ENCODE measurements around the gene CGN.

Gene CGN, protein sequence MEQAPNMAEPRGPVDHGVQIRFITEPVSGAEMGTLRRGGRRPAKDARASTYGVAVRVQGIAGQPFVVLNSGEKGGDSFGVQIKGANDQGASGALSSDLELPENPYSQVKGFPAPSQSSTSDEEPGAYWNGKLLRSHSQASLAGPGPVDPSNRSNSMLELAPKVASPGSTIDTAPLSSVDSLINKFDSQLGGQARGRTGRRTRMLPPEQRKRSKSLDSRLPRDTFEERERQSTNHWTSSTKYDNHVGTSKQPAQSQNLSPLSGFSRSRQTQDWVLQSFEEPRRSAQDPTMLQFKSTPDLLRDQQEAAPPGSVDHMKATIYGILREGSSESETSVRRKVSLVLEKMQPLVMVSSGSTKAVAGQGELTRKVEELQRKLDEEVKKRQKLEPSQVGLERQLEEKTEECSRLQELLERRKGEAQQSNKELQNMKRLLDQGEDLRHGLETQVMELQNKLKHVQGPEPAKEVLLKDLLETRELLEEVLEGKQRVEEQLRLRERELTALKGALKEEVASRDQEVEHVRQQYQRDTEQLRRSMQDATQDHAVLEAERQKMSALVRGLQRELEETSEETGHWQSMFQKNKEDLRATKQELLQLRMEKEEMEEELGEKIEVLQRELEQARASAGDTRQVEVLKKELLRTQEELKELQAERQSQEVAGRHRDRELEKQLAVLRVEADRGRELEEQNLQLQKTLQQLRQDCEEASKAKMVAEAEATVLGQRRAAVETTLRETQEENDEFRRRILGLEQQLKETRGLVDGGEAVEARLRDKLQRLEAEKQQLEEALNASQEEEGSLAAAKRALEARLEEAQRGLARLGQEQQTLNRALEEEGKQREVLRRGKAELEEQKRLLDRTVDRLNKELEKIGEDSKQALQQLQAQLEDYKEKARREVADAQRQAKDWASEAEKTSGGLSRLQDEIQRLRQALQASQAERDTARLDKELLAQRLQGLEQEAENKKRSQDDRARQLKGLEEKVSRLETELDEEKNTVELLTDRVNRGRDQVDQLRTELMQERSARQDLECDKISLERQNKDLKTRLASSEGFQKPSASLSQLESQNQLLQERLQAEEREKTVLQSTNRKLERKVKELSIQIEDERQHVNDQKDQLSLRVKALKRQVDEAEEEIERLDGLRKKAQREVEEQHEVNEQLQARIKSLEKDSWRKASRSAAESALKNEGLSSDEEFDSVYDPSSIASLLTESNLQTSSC

DNA sequence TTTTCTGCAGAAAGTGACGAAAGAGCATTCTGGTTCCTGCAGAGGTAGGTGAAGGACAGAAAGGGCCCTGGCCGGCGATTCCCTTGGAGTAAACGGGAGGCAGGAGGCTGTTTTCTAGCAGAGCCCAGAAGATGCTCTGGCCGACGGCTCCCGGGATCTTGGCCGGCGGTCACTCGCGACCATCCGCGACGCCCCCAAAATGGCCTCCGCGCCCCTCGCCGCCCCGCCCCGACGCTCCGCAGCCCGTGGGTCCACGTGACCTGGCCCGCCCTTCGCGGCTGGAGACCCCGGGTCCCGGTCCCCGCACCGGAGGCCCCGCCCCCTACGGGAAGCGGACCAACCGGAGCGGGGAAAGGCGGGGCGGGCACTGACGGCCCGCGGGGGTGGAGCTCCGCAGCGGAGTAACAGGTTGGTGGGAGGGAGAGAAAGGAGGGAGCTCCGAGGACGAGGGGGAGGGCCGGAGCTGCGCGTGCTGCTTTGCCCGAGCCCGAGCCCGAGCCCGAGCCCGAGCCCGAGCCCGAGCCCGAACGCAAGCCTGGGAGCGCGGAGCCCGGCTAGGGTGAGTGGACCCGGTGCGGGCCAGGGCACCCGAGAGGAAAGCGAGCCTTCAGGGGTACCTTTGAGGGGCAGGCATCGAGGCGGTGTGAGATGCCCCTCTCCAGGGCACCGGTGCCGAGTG lies at the start of gene CGN:
Gene CGN, plus strand, starts transcription at position 431 of the 679 bp plus-strand sequence. CDS start 7,133 bp downstream, outside the sequence.
- in situ Hi-C loops (cut with MboI; ENCODE audit: low pct_unique_long_range_greater_than_20kb, low sequenced_read_pairs): no loop called here
- peak; percentile 87 for DNase-seq

DNA sequence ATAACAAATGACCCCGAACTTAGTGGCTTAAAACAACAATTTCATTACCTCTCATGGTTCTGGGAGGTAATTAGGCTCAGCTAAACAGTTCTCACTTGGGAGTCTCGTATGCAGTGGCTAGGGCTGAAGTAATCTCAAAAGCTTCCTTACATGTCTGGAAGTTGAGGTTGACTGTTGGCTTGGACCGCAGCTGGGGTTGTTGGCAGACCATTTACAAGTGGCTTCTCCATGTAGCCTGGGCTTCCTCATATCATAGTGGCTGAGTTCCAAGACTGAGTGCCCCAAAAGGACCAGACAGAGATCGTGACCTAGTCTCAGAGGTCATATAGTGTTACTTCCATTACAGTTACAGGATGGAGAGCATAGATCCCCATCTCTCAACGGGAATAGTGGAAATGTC lies 49.5 kb upstream of the CGN start:
- peak; percentile 44 for DNase-seq
- in situ Hi-C loops (cut with MboI; ENCODE audit: low pct_unique_long_range_greater_than_20kb, low sequenced_read_pairs): no loop called here

DNA sequence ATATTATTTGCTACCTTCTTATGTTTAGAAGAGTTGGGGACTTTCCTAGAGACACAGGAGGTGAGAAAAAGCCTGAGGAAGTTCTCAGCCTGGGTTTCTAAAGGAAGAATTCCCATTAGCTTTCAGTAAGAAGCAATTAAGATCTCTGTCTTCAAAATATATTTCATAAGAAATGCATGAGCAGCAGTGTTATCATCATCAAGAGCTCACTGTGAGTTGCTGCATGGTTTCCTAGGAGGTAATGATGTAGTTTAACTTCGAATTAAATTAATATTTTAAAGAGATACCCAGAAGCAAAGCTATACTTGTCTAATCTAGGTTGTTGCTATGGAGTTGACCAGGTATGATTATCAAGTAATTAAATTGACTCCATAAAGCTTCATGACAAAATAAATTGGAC lies 46.2 kb upstream of the CGN start:
- in situ Hi-C loops (cut with MboI; ENCODE audit: low pct_unique_long_range_greater_than_20kb, low sequenced_read_pairs): no loop called here

DNA sequence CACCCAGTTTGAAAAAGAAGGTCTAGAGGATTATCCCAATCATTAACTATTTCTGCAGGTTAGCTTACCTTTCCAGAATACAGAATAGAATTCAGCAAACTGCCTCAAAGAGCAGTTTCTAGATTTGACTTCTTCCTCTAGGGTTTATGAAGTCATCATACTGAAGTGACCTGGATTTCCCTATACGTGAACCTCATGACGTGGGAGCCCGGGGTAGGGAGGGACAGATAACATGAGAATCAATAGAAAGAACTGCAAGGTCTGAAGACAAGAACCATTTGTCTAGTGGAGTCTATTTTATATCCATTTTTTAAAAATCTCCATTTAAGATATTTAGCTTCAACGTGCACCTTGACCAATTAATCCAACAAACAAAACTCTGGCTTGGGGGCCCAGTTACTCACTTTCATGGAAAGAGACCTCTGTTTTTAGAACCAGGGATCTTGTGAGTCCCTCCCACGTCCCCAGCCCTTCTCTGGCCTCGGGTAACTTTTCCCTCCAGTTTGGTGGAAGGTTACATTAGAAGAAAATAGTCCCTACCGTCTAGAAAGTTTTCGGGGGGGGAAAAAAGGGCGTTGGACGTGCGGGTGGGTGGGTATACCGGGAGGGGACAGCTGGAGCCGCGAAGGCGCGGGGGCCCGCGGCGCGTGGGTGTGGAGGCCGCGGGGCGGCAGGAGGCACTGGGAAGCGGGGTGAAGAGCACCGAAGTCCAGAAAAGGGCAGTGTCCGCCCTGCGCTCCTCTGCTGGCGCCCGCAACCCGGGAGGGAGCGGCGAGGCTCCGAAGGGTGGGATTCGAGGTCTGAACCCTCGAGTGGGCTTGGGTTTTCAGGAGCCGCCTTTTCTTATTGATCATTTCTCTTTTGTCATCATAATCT lies 38.1 kb upstream of the CGN start:
- DNase-seq: no peak
- in situ Hi-C loops (cut with MboI; ENCODE audit: low pct_unique_long_range_greater_than_20kb, low sequenced_read_pairs): no loop called here

More for the DNA sequence above, 46.2 kb upstream of the CGN start:
- no peak for DNase-seq

DNA sequence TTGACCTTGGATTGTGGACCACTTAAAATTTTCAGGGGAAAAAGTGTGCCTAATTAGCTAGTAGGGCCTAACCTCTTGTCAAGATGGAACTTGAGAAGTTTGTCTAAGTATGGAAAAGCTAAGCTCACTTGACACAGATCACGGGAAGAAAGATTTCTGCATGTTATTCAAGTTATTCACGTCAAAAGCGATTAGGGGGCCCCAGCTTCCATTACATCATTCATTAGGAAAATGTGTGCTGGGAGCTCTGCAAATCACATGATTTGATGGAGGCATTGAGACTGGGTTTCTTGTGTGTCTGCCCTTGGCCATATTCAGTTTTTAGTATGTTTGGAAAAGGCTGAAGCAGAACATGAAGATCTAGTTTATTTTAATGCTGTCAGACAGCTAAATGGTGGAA lies 36.4 kb upstream of the CGN start:
- in situ Hi-C loops (cut with MboI; ENCODE audit: low pct_unique_long_range_greater_than_20kb, low sequenced_read_pairs): no loop called here
- no peak for DNase-seq

DNA sequence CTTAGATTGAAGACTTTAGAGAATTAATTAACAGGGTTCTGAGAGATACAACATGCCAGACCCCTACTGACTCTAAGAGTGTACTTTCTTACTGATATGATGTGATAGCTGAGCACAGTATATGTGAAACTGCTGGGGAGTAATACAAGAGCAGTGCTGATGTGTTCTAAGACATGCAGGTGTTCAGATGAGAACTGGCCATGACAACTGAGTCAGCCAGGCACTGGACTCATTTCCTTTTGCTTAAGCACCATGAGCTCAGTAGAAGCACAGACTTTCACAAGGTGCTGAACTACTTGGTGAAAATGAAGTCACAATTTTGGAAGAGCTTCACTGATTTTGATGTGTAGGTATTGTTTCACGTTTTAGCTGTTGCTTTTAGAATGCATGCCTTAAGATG lies 36.0 kb upstream of the CGN start:
- in situ Hi-C loops (cut with MboI; ENCODE audit: low pct_unique_long_range_greater_than_20kb, low sequenced_read_pairs): no loop called here
- no peak for DNase-seq

DNA sequence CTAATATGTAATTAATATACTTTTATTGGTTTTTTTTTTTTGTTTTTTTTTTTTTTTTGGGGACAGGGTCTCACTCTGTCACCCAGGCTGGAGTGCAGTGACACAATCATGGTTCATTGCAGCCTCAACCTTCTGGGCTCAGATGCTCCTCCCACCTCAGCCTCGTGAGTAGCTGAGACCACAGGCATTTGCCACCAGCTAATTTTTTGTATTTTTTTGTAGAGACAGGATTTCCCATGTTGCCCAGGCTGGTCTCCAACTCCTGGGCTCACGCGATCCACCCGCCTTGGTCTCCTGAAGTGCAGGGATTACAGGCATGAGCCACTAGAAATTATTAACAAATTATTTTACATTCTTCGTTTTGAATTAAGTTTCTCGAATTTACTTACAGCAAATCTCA lies 35.1 kb upstream of the CGN start:
- in situ Hi-C loops (cut with MboI; ENCODE audit: low pct_unique_long_range_greater_than_20kb, low sequenced_read_pairs): no loop called here
- DNase-seq: no peak

DNA sequence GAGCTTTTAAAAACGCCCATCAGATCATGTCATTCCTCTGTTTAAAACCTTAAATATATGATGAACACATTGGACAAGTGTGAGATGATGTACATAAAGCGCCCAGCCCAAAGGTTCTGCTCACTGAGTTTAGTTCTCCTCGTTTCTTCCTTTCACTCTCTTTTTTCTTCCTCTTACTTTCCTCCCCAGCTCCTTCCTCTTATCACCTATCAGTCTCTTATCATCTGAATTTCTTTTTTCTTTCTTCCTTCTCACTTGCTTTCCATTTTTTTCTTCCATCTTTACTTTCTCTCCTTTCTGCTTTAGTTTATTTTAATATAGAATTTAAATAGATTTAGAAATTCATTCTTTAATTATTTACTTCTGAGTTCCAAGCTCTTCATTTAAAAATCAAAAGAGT lies 34.1 kb upstream of the CGN start:
- DNase-seq: no peak
- in situ Hi-C loops (cut with MboI; ENCODE audit: low pct_unique_long_range_greater_than_20kb, low sequenced_read_pairs): no loop called here

DNA sequence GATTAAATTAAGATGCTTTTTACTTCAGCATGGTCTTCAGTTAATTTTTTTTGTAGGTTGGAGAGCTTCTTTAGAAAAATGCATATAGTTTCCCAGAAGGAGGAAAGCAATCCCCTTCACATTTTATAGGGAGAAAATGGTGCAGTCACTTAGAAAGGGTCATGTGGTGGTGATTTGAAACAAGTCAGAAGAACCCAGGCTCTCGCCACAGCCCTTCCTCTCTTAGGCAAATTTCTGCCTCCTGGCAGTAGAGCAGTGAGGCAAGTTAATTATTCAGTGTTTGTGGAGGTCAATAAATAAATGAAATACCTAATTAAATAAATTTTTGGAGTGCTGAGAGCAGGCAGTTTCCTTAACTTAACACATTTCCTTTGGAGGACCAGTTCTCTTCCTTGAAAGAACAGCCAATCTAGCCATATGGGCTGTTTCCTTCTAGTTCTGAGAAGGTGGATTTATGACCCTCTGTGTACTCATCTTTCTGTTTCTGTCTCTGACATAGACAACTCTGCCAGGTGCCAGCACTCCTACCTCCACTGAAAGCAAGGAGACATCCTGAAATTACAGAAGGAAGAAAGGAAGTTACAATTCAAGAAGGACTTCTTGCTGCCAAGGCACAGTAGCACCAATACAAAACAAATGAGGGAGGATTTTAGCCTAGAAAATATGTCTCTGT lies 32.9 kb upstream of the CGN start:
- in situ Hi-C loops (cut with MboI; ENCODE audit: low pct_unique_long_range_greater_than_20kb, low sequenced_read_pairs): no loop called here
- no peak for DNase-seq

DNA sequence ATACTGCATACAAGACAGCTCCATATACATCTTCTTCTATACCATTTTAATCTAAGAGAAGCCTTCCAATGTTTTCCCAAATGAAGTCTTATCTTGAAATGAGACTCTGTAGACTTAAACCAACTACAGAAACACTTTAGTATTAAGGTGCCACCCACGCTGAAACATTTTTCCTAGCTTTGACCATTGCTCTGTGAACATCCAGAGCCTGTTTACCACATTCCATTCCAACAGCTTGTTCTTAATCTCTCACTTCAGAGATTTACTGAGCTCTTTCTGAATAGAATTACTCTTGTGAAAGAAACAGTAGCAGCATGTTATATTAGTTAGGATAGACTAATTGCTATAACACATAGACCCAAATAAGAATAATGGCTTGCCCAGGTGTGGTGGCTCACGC lies 32.3 kb upstream of the CGN start:
- in situ Hi-C loops (cut with MboI; ENCODE audit: low pct_unique_long_range_greater_than_20kb, low sequenced_read_pairs): no loop called here
- no peak for DNase-seq

DNA sequence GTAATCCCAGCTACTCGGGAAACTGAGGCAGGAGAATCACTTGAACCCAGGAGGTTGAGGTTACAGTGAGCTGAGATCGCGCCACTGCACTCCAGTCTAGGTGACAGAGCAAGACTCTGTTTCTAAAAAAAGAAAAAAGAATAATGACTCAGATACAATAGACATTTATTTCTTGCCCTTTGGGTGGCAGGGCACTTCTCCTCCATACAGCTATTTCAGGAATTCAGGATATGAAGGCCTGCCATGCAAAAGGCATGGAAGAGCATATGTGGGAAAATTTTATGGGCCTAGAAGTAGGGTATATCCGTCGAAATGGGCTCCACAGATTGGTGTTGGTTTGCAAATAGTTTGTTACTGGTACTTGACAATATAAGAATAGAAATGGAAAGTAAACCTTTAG lies 31.7 kb upstream of the CGN start:
- DNase-seq: no peak
- in situ Hi-C loops (cut with MboI; ENCODE audit: low pct_unique_long_range_greater_than_20kb, low sequenced_read_pairs): no loop called here

DNA sequence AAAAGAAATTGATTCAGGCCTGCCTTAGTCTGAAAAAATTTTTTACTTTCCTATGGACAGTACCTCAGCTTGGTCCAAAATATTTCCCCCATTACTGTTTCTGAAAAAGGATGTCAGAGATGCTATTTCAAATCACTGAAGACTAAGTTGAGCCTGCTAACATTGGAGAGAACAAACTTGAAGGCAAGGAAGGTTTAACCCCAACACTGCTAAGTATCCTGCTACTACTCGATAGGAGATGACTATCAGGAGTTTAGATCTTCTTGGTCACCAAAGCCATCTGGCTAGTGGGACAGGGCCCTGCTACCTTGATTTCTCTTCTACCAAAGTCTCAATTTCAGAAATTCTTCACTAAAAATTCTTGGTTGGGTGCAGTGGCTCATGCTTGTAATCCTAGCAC lies 29.2 kb upstream of the CGN start:
- in situ Hi-C loops (cut with MboI; ENCODE audit: low pct_unique_long_range_greater_than_20kb, low sequenced_read_pairs): no loop called here
- DNase-seq: no peak

DNA sequence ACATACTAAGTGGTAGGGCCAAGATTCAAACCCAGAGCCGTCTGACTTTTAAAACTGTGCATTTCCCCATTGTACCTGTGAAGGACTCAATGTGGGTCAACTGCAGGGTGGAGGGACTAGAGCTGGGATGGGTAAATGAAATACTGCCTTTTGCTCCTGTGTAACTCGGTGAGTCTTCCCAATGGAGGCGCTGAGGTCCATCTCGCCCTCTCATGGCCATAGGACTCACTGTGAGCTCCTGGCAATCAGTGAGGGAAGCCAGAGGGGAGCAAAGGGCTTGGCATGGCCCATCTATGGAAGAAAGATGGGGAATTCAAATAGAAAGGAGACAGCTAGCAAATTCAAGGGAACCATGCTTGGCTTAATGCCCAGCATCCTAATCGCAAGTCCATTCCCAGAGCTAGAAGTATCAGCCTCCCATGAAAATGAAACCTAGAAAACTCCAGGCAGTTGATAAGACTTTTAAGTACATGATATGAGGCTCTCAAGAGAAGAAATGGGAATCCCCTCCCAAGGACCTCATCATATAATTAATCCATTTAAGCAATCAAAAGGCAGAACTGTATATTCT lies 25.4 kb upstream of the CGN start:
- no peak for DNase-seq
- in situ Hi-C loops (cut with MboI; ENCODE audit: low pct_unique_long_range_greater_than_20kb, low sequenced_read_pairs): no loop called here

DNA sequence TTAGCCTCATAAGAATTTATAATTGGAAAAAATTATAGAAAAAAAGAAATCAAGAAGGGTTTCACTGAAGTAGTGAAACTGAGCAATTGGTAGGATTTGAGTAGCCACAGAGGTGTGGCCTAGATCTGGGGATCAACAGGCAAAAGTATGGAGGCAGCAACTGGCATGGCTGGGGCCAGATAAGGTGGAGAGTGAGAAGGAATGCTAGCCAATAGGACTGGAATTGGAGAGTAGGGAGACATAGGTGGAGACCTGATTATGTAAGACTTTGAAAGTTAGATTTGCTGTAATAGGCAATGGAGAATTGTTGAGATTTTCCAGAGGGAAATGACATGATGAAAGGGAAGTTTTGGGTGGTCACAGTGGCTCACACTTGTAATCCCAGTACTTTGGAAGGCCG lies 24.6 kb upstream of the CGN start:
- no peak for DNase-seq
- in situ Hi-C loops (cut with MboI; ENCODE audit: low pct_unique_long_range_greater_than_20kb, low sequenced_read_pairs): no loop called here

DNA sequence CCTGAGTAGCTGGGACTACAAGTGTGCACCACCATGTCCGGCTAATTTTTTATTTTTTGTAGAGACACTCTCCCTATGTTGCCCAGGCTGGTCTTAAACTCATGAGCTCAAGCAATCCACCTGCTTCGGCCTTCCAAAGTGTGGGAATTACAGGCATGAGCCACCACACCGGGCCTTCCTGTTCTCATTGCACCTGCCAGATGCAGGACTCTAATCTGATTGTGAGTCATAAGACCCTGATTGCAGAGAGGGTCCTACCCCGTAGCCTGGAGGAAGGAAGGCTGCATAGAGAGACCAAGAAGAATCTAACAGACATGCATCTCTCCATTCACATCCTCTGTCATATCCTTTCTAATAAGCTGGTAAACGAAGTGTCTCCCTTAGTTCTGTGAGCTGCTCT lies 19.5 kb upstream of the CGN start:
- in situ Hi-C loops (cut with MboI; ENCODE audit: low pct_unique_long_range_greater_than_20kb, low sequenced_read_pairs): no loop called here
- no peak for DNase-seq

DNA sequence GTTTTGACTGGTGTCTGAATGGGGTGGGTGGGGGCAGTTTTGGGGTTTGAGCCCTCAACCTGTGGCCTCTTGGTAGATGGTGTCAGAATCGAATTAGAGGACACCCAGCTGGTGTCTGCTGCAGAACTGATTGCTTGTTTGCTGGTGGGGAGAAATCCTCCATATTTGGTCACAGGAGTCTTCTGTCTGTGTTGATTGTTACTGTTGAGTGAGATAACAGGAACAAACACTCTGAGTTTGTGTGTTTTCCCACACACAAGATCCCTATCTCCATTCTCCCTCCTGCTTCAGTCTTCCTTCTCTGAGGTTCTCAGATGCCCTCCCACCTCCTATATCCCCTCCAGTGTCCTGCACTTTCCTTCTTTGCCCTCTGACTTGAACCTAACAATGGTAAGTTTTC lies 19.1 kb upstream of the CGN start:
- in situ Hi-C loops (cut with MboI; ENCODE audit: low pct_unique_long_range_greater_than_20kb, low sequenced_read_pairs): no loop called here

DNA sequence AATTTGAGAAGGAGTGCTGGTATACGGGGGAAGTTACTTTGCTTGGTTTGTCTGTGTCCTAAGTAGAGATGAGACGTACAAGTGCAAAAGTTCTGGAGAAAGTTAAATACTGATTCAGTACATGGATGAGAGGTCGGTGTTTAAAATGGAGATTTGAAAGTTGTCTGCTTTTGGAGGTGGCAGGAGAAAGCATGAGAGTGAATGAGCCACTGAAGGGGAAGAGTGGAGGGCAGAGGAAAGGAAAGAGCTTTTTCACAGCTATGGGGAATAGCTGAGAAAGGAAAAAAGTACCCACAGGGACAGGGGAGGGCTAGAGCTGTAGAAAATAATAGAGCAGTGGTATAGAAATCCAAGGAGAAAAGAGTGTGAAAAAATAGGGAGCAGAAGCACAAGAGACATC lies 18.1 kb upstream of the CGN start:
- in situ Hi-C loops (cut with MboI; ENCODE audit: low pct_unique_long_range_greater_than_20kb, low sequenced_read_pairs): no loop called here
- DNase-seq: no peak

More for the DNA sequence above, 19.1 kb upstream of the CGN start:
- no peak for DNase-seq
